DOHH2 (cell line): ENCODE results near the gene GNG14.
"Not testable (repeated sequence)": the region's sequence is repeated elsewhere in the genome, so short reads cannot be mapped to it uniquely, and the experiment has no call there.

Experiments used
- H3F3A ChIP-seq: fragments of 200-600 bp; sonication (generic), shearing (Covaris generic); 2 replicates; pipeline ENCODE4 v1.6.0; 2016; ENCODE audit warnings: antibody characterized with exemption, mild to moderate bottlenecking; ENCODE audit not compliant: control insufficient read depth, insufficient read depth
- H3K27ac ChIP-seq: fragments of 200-600 bp; sonication (generic); 2 replicates; pipeline ENCODE4 v1.5.1; 2014; ENCODE audit warnings: low read depth, mild to moderate bottlenecking, low read length, moderate library complexity
- H3K27me3 ChIP-seq: fragments of 200-600 bp; sonication (generic); 2 replicates; pipeline ENCODE4 v1.6.1; 2014; ENCODE audit warnings: mild to moderate bottlenecking, low read length, mixed read lengths; ENCODE audit not compliant: control insufficient read depth
- H3K36me3 ChIP-seq: fragments of 200-600 bp; sonication (generic); 2 replicates; pipeline ENCODE4 v1.6.1; 2014; ENCODE audit warnings: mild to moderate bottlenecking, low read length, moderate library complexity, mixed read lengths; ENCODE audit not compliant: control insufficient read depth
- H3K4me1 ChIP-seq: fragments of 200-600 bp; sonication (generic); 2 replicates; pipeline ENCODE4 v1.6.1; 2014; ENCODE audit warnings: mild to moderate bottlenecking, low read length, mixed read lengths; ENCODE audit not compliant: control insufficient read depth
- H3K4me2 ChIP-seq: fragments of 200-600 bp; sonication (generic); 2 replicates; pipeline ENCODE4 v1.6.0; 2014; ENCODE audit warnings: mild to moderate bottlenecking, low read length, moderate library complexity
- H3K4me3 ChIP-seq: fragments of 200-600 bp; sonication (generic); 2 replicates; pipeline ENCODE4 v1.5.1; 2014; ENCODE audit warnings: mild to moderate bottlenecking, low read length, mixed read lengths
- H3K79me2 ChIP-seq: fragments of 200-600 bp; sonication (generic); 2 replicates; pipeline ENCODE4 v1.6.1; 2014; ENCODE audit warnings: mild to moderate bottlenecking, low read length, mixed read lengths; ENCODE audit not compliant: control insufficient read depth
- H3K9me2 ChIP-seq: fragments of 200-600 bp; sonication (generic); replicated peaks from 2 replicates; pipeline ENCODE4 v1.6.1; 2014; ENCODE audit warnings: mild to moderate bottlenecking, low read length, mixed read lengths; ENCODE audit not compliant: control insufficient read depth
- H3K9me3 ChIP-seq: fragments of 200-600 bp; sonication (generic); 2 replicates; pipeline ENCODE4 v1.6.1; 2014; ENCODE audit warnings: antibody characterized with exemption, low read length, mixed read lengths; ENCODE audit not compliant: control insufficient read depth, insufficient read depth
- H4K20me1 ChIP-seq: fragments of 200-600 bp; sonication (generic); 2 replicates; pipeline ENCODE4 v1.6.0; 2014; ENCODE audit warnings: low read depth, mild to moderate bottlenecking, antibody characterized with exemption, low read length, moderate library complexity; ENCODE audit not compliant: control insufficient read depth, insufficient read depth
- CTCF ChIP-seq: fragments of 200-600 bp; sonication (generic); IDR thresholded peaks from one replicate; pipeline ENCODE4 v1.5.1; 2014; ENCODE audit warnings: antibody characterized with exemption, mild to moderate bottlenecking, low read depth, low read length; ENCODE audit not compliant: poor library complexity, severe bottlenecking
- EZH2phosphoT487 ChIP-seq: fragments of 200-600 bp; sonication (generic); IDR thresholded peaks from 2 replicates; pipeline ENCODE4 v1.6.1; 2017; ENCODE audit warnings: borderline replicate concordance, mild to moderate bottlenecking, antibody characterized with exemption, low read length, moderate library complexity, mixed read lengths

Gene GNG14

GRCh38 chr19:12696366-12697335 is 8.9 kb downstream of the GNG14 start, which contains the start of gene FBXW9:
Gene FBXW9 (minus strand): TSS chr19:12696631. CDS start chr19:12696581, 50 bp downstream.
- peaks cover 24% of the 10 kb centered on the region for H3F3A ChIP-seq
- H3K79me2 ChIP-seq = peaks cover 4% of the 10 kb centered on the region
- H3K4me2 ChIP-seq = peak within 1 kb of the TSS; percentile 94
- H3K4me3 ChIP-seq = peak within 1 kb of the TSS; percentile 86
- H3K9me3 ChIP-seq = no peaks in the 10 kb centered on the region
- no peaks in the 10 kb centered on the region for H3K9me2 ChIP-seq
- peaks cover 31% of the 10 kb centered on the region for H3K4me1 ChIP-seq
- H3K27ac ChIP-seq = peak within 1 kb of the TSS; percentile 87
- peaks cover 25% of the 10 kb centered on the region for H3K36me3 ChIP-seq
- no peak for TF ChIP-seq CTCF
- TF ChIP-seq EZH2phosphoT487 = no peak
- H4K20me1 ChIP-seq = no peaks in the 10 kb centered on the region
- no peaks in the 10 kb centered on the region for H3K27me3 ChIP-seq

GRCh38 chr19:12697425-12697824 is 9.6 kb downstream of the GNG14 start:
- Histone ChIP-seq H3K4me3 (peak overlapping the region; percentile 86), H3K27ac (peak overlapping the region; percentile 87), H3K36me3 (peaks cover 32% of the 10 kb centered on the region), H3F3A (peaks cover 24% of the 10 kb centered on the region), H3K4me2 (peak overlapping the region; percentile 94), H3K4me1 (peaks cover 31% of the 10 kb centered on the region)
- not testable (repeated sequence) for H3K9me3 ChIP-seq, H3K27me3 ChIP-seq, H3K9me2 ChIP-seq, H3K79me2 ChIP-seq, H4K20me1 ChIP-seq

- no peak overlapping the region for H3K4me3 ChIP-seq
- H3K9me3 ChIP-seq = no peaks in the 10 kb centered on the region
- no peak overlapping the region for H3K27ac ChIP-seq
- peaks cover 39% of the 10 kb centered on the region for H3K36me3 ChIP-seq
- H3F3A ChIP-seq = peaks cover 24% of the 10 kb centered on the region
- peak overlapping the region; percentile 94 for H3K4me2 ChIP-seq
- H3K27me3 ChIP-seq = no peaks in the 10 kb centered on the region
- H4K20me1 ChIP-seq = peaks cover 5% of the 10 kb centered on the region; the same call in 1 of the 2 replicates
- H3K79me2 ChIP-seq = peaks cover 9% of the 10 kb centered on the region
- TF ChIP-seq EZH2phosphoT487 = no peak
- TF ChIP-seq CTCF = no peak
- no peaks in the 10 kb centered on the region for H3K9me2 ChIP-seq
- H3K4me1 ChIP-seq = peaks cover 37% of the 10 kb centered on the region
These were observed 10.3 kb downstream of the GNG14 start for GRCh38 chr19:12698138-12698537.

GRCh38 chr19:12701596-12702282 is 13.9 kb downstream of the GNG14 start:
- Histone ChIP-seq H3K9me3 (no peaks in the 10 kb centered on the region), H3K4me3 (no peak overlapping the region), H3K27ac (no peak overlapping the region), H4K20me1 (peaks cover 5% of the 10 kb centered on the region; the same call in 1 of the 2 replicates), H3K36me3 (peaks cover 73% of the 10 kb centered on the region), H3K27me3 (no peaks in the 10 kb centered on the region), H3K4me2 (no peak overlapping the region), H3K4me1 (peaks cover 32% of the 10 kb centered on the region), H3F3A (peaks cover 24% of the 10 kb centered on the region), H3K79me2 (peaks cover 5% of the 10 kb centered on the region), H3K9me2 (no peaks in the 10 kb centered on the region)
- no peak for TF ChIP-seq EZH2phosphoT487
- no peak for TF ChIP-seq CTCF
